ENCODE measurements around the gene BMPR1B.

The BMPR1B gene

GRCh38 chr4:95051702-95052020 is 293.9 kb downstream of the BMPR1B start:
- no peak overlapping the region for H3K27ac ChIP-seq (replicated peaks)
- no peaks in the 10 kb centered on the region for H3K27me3 ChIP-seq (ENCODE audit: insufficient read depth, poor library complexity, severe bottlenecking)
- no peak for DNase-seq (ENCODE audit: low read depth in 1 of 2, low spot score in 1 of 2)
- H3K4me3 ChIP-seq (replicated peaks; ENCODE audit: insufficient read depth, low read length) = no peak overlapping the region
- TF ChIP-seq, protein P1, sequence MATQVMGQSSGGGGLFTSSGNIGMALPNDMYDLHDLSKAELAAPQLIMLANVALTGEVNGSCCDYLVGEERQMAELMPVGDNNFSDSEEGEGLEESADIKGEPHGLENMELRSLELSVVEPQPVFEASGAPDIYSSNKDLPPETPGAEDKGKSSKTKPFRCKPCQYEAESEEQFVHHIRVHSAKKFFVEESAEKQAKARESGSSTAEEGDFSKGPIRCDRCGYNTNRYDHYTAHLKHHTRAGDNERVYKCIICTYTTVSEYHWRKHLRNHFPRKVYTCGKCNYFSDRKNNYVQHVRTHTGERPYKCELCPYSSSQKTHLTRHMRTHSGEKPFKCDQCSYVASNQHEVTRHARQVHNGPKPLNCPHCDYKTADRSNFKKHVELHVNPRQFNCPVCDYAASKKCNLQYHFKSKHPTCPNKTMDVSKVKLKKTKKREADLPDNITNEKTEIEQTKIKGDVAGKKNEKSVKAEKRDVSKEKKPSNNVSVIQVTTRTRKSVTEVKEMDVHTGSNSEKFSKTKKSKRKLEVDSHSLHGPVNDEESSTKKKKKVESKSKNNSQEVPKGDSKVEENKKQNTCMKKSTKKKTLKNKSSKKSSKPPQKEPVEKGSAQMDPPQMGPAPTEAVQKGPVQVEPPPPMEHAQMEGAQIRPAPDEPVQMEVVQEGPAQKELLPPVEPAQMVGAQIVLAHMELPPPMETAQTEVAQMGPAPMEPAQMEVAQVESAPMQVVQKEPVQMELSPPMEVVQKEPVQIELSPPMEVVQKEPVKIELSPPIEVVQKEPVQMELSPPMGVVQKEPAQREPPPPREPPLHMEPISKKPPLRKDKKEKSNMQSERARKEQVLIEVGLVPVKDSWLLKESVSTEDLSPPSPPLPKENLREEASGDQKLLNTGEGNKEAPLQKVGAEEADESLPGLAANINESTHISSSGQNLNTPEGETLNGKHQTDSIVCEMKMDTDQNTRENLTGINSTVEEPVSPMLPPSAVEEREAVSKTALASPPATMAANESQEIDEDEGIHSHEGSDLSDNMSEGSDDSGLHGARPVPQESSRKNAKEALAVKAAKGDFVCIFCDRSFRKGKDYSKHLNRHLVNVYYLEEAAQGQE (IDR thresholded peaks at IDR 0.05; ENCODE audit: insufficient replicate concordance, low read depth) = no peak
- no peak for TF ChIP-seq POLR2AphosphoS5 (IDR thresholded peaks at IDR 0.05; ENCODE audit: low read depth)
- no peak for TF ChIP-seq GABPA (IDR thresholded peaks at IDR 0.05; ENCODE audit: low read depth)
- no peak for TF ChIP-seq SPI1 (IDR thresholded peaks at IDR 0.05; ENCODE audit: borderline replicate concordance, low read depth)
- TF ChIP-seq, protein P2, sequence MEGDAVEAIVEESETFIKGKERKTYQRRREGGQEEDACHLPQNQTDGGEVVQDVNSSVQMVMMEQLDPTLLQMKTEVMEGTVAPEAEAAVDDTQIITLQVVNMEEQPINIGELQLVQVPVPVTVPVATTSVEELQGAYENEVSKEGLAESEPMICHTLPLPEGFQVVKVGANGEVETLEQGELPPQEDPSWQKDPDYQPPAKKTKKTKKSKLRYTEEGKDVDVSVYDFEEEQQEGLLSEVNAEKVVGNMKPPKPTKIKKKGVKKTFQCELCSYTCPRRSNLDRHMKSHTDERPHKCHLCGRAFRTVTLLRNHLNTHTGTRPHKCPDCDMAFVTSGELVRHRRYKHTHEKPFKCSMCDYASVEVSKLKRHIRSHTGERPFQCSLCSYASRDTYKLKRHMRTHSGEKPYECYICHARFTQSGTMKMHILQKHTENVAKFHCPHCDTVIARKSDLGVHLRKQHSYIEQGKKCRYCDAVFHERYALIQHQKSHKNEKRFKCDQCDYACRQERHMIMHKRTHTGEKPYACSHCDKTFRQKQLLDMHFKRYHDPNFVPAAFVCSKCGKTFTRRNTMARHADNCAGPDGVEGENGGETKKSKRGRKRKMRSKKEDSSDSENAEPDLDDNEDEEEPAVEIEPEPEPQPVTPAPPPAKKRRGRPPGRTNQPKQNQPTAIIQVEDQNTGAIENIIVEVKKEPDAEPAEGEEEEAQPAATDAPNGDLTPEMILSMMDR (IDR thresholded peaks at IDR 0.05; ENCODE audit: insufficient read depth, low read length) = no peak

GRCh38 chr4:95058991-95059390 is 301.2 kb downstream of the BMPR1B start:
- DNase-seq (ENCODE audit: low read depth in 1 of 2, low spot score in 1 of 2) = no peak
- TF ChIP-seq, protein P1 (IDR thresholded peaks at IDR 0.05; ENCODE audit: insufficient replicate concordance, low read depth) = no peak
- TF ChIP-seq GABPA (IDR thresholded peaks at IDR 0.05; ENCODE audit: low read depth) (no peak), SPI1 (IDR thresholded peaks at IDR 0.05; ENCODE audit: borderline replicate concordance, low read depth) (no peak), POLR2AphosphoS5 (IDR thresholded peaks at IDR 0.05; ENCODE audit: low read depth) (no peak)
- TF ChIP-seq, protein P2 (IDR thresholded peaks at IDR 0.05; ENCODE audit: insufficient read depth, low read length) = no peak

DNA sequence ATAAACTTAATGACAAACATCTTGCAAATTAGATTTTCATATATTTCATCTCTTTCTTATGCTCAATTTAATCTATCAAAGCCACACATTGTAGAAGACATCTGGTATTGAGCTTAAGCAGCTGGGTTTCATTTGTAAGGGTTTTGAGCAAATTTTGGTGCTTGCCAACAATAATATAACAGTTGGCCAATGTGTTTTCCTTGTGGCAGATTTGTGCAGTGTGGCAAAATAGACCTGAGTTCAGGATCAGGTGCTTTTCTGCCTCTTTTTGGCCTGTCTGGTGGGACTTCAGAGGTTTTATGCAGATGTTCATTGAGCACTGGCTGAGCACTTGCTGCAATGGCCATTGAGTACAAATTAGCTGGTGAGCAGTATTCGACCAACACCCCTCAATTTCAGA is 301.9 kb downstream of the BMPR1B start:
- TF ChIP-seq SPI1 (IDR thresholded peaks at IDR 0.05; ENCODE audit: borderline replicate concordance, low read depth) (no peak), GABPA (IDR thresholded peaks at IDR 0.05; ENCODE audit: low read depth) (no peak)
- TF ChIP-seq, protein P1 (IDR thresholded peaks at IDR 0.05; ENCODE audit: insufficient replicate concordance, low read depth) = no peak
- no peaks in the 10 kb centered on the region for H3K27me3 ChIP-seq (ENCODE audit: insufficient read depth, poor library complexity, severe bottlenecking)
- H3K4me3 ChIP-seq (replicated peaks; ENCODE audit: insufficient read depth, low read length) = no peak overlapping the region
- DNase-seq (ENCODE audit: low read depth in 1 of 2, low spot score in 1 of 2) = no peak
- H3K27ac ChIP-seq (replicated peaks) = no peak overlapping the region

More at GRCh38 chr4:95058991-95059390, 301.2 kb downstream of the BMPR1B start:
- no peak overlapping the region for H3K4me3 ChIP-seq (replicated peaks; ENCODE audit: insufficient read depth, low read length)
- no peaks in the 10 kb centered on the region for H3K27me3 ChIP-seq (ENCODE audit: insufficient read depth, poor library complexity, severe bottlenecking)
- H3K27ac ChIP-seq (replicated peaks) = no peak overlapping the region

GRCh38 chr4:95061220-95061619 is 303.5 kb downstream of the BMPR1B start:
- Histone ChIP-seq H3K4me3 (replicated peaks; ENCODE audit: insufficient read depth, low read length) (no peak overlapping the region), H3K27ac (replicated peaks) (no peak overlapping the region), H3K27me3 (ENCODE audit: insufficient read depth, poor library complexity, severe bottlenecking) (no peaks in the 10 kb centered on the region)
- no peak for DNase-seq (ENCODE audit: low read depth in 1 of 2, low spot score in 1 of 2)
- TF ChIP-seq, protein P2 (IDR thresholded peaks at IDR 0.05; ENCODE audit: insufficient read depth, low read length) = no peak
- TF ChIP-seq SPI1 (IDR thresholded peaks at IDR 0.05; ENCODE audit: borderline replicate concordance, low read depth) (no peak), GABPA (IDR thresholded peaks at IDR 0.05; ENCODE audit: low read depth) (no peak)
- TF ChIP-seq, protein P1 (IDR thresholded peaks at IDR 0.05; ENCODE audit: insufficient replicate concordance, low read depth) = no peak

All from HL-60 (cell line).